Adrenal gland (tissue), 5 donors: ENCODE measurements around the gene GFOD2.

ENCODE experiments used
- CTCF ChIP-seq, 6 experiments: fragments of 450-650 bp in 4 of 6; fragments of 200-600 bp in 2 of 6; sonication (generic) in 1 of 6; IDR thresholded peaks; 1 replicate in 5 of 6; 2 replicates in 1 of 6; pipeline versions ENCODE4 v1.5.1 to v1.8.0; 2016 to 2021; ENCODE audit warnings: antibody characterized with exemption in 6 of 6, mild to moderate bottlenecking in 2 of 6, moderate library complexity in 1 of 6
- POLR2A ChIP-seq, 2 donors: fragments of 450-650 bp; IDR thresholded peaks; one replicate each; pipeline ENCODE4 v1.6.1; 2017; ENCODE audit warnings: antibody characterized with exemption in 2 of 2, mild to moderate bottlenecking in 2 of 2, moderate library complexity in 1 of 2
- donor health status: DM: no; HTN: no; CAD: no.

- TF ChIP-seq CTCF (IDR thresholded peaks at IDR 0.05) (no peak), POLR2A (IDR thresholded peaks at IDR 0.05) (no peak)
Measured at GRCh38 chr16:67632415-67633172, 86.5 kb downstream of the GFOD2 start.
